H9 (cell line): Measurements from ENCODE around the gene CST6. TPM values are rescaled to one million over a fixed set of nuclear protein-coding genes. Genes with fewer than 3 reads are reported as not detected.

ENCODE experiments used
- DNase-seq: peaks from one replicate; pipeline ENCODE4 v3.0.0-alpha.2; 2017
- H2AFZ ChIP-seq: one replicate; pipeline ENCODE4 v1.6.1; 2013; ENCODE audit warnings: mild to moderate bottlenecking, low read length, control low read depth, moderate library complexity
- H2AK5ac ChIP-seq: 2 replicates; pipeline ENCODE4 v1.6.1; 2013; ENCODE audit warnings: low read length, control low read depth, mixed read lengths; ENCODE audit not compliant: insufficient read length
- H2BK120ac ChIP-seq: one replicate; pipeline ENCODE4 v1.6.1; 2013; ENCODE audit warnings: low read depth, mild to moderate bottlenecking, low read length, control low read depth, inconsistent platforms; ENCODE audit not compliant: poor library complexity, severe bottlenecking
- H2BK12ac ChIP-seq: 2 replicates; pipeline ENCODE4 v1.6.1; 2013; ENCODE audit warnings: low read length, control low read depth, mixed read lengths, low read depth; ENCODE audit not compliant: insufficient read length
- H2BK15ac ChIP-seq: 2 replicates; pipeline ENCODE4 v1.6.1; 2013; ENCODE audit warnings: low read depth, low read length, control low read depth
- H2BK20ac ChIP-seq: one replicate; pipeline ENCODE4 v1.6.1; 2013; ENCODE audit warnings: low read depth, mild to moderate bottlenecking, low read length, control low read depth, inconsistent platforms; ENCODE audit not compliant: poor library complexity, severe bottlenecking
- H2BK5ac ChIP-seq: 2 replicates; pipeline ENCODE4 v1.6.1; 2013; ENCODE audit warnings: low read length, control low read depth, mixed read lengths; ENCODE audit not compliant: insufficient read length
- H3K14ac ChIP-seq: 2 replicates; pipeline ENCODE4 v1.6.1; 2013; ENCODE audit warnings: low read length, control low read depth; ENCODE audit not compliant: insufficient read depth
- H3K18ac ChIP-seq: 2 replicates; pipeline ENCODE4 v1.6.1; 2013; ENCODE audit warnings: low read depth, mild to moderate bottlenecking, mixed read lengths, low read length, control low read depth; ENCODE audit not compliant: insufficient read length
- H3K23ac ChIP-seq: 2 replicates; pipeline ENCODE4 v1.6.1; 2013; ENCODE audit warnings: low read length, control low read depth, mixed read lengths, low read depth; ENCODE audit not compliant: insufficient read length
- H3K23me2 ChIP-seq: 2 replicates; pipeline ENCODE4 v1.6.1; 2013; ENCODE audit warnings: low read depth, mild to moderate bottlenecking, mixed read lengths, low read length, control low read depth; ENCODE audit not compliant: insufficient read length, poor library complexity, severe bottlenecking
- H3K27ac ChIP-seq: 2 replicates; pipeline ENCODE4 v1.5.1; 2013; ENCODE audit warnings: low read length, control low read depth, mixed read lengths, low read depth; ENCODE audit not compliant: insufficient read length
- H3K27me3 ChIP-seq: 2 replicates; pipeline ENCODE4 v1.6.1; 2013; ENCODE audit warnings: low read length, control low read depth, inconsistent platforms; ENCODE audit not compliant: insufficient read depth
- H3K4ac ChIP-seq: 2 replicates; pipeline ENCODE4 v1.6.1; 2013; ENCODE audit warnings: low read depth, mild to moderate bottlenecking, control low read depth, inconsistent platforms, low read length, moderate library complexity
- H3K4me1 ChIP-seq: 2 replicates; pipeline ENCODE4 v1.6.1; 2013; ENCODE audit warnings: low read length, control low read depth, inconsistent platforms; ENCODE audit not compliant: insufficient read depth
- H3K4me2 ChIP-seq: 2 replicates; pipeline ENCODE4 v1.6.1; 2013; ENCODE audit warnings: low read length, control low read depth, mixed read lengths; ENCODE audit not compliant: insufficient read length, insufficient read depth
- H3K56ac ChIP-seq: 2 replicates; pipeline ENCODE4 v1.6.1; 2013; ENCODE audit warnings: low read depth, mild to moderate bottlenecking, mixed read lengths, low read length, control low read depth; ENCODE audit not compliant: insufficient read length
- H3K79me1 ChIP-seq: 2 replicates; pipeline ENCODE4 v1.6.1; 2013; ENCODE audit warnings: low read depth, mild to moderate bottlenecking, moderate library complexity, low read length, control low read depth, inconsistent platforms; ENCODE audit not compliant: insufficient read depth, poor library complexity, severe bottlenecking
- H3K79me2 ChIP-seq: 2 replicates; pipeline ENCODE4 v1.6.1; 2013; ENCODE audit warnings: low read length, control low read depth, inconsistent platforms; ENCODE audit not compliant: insufficient read depth
- H3K9ac ChIP-seq: 2 replicates; pipeline ENCODE4 v1.6.1; 2013; ENCODE audit warnings: low read length, control low read depth, mixed read lengths; ENCODE audit not compliant: insufficient read length; ENCODE audit errors: extremely low read depth
- H3K9me3 ChIP-seq: one replicate; pipeline ENCODE4 v1.6.1; 2013; ENCODE audit warnings: low read depth, low read length, inconsistent platforms; ENCODE audit not compliant: control insufficient read depth
- H3T11ph ChIP-seq: one replicate; pipeline ENCODE4 v1.6.1; 2013; ENCODE audit warnings: mild to moderate bottlenecking, low read length, control low read depth, inconsistent platforms
- H4K20me1 ChIP-seq: one replicate; pipeline ENCODE4 v1.6.1; 2013; ENCODE audit not compliant: control insufficient read depth, insufficient read length, insufficient read depth
- H4K5ac ChIP-seq: 2 replicates; pipeline ENCODE4 v1.6.1; 2013; ENCODE audit warnings: low read depth, mild to moderate bottlenecking, mixed read lengths, low read length, control low read depth; ENCODE audit not compliant: insufficient read length
- H4K8ac ChIP-seq: replicated peaks from 2 replicates; pipeline ENCODE4 v1.6.1; 2013; ENCODE audit warnings: low read length, control low read depth, mixed read lengths, low read depth; ENCODE audit not compliant: insufficient read length
- H4K91ac ChIP-seq: 2 replicates; pipeline ENCODE4 v1.6.1; 2013; ENCODE audit warnings: low read depth, mild to moderate bottlenecking, moderate library complexity, mixed read lengths, low read length, control low read depth; ENCODE audit not compliant: insufficient read length
- H3K27ac Mint-ChIP-seq, 3 experiments: 2 replicates in 2 of 3; 3 replicates in 1 of 3; pipeline ENCODE4 v1.8.0; 2020 to 2021; ENCODE audit warnings: mixed read lengths in 3 of 3, mild to moderate bottlenecking in 1 of 3, moderate library complexity in 1 of 3
- H3K27me3 Mint-ChIP-seq: 2 replicates; pipeline ENCODE4 v1.8.0; 2021; ENCODE audit warnings: low read depth, mild to moderate bottlenecking, moderate library complexity, mixed read lengths
- H3K36me3 Mint-ChIP-seq, 3 experiments: 2 replicates in 2 of 3; 3 replicates in 1 of 3; pipeline ENCODE4 v1.8.0; 2020 to 2021; ENCODE audit warnings: low read depth in 3 of 3, mixed read lengths in 3 of 3; ENCODE audit not compliant: insufficient read depth in 1 of 3
- H3K4me1 Mint-ChIP-seq, 2 experiments: 2 replicates each; pipeline ENCODE4 v1.8.0; 2020; ENCODE audit warnings: mixed read lengths in 2 of 2
- H3K4me3 Mint-ChIP-seq, 2 experiments: 2 replicates in 1 of 2; 3 replicates in 1 of 2; pipeline ENCODE4 v1.8.0; 2020 to 2021; ENCODE audit warnings: mild to moderate bottlenecking in 2 of 2, mixed read lengths in 2 of 2, moderate library complexity in 1 of 2
- H3K9me3 Mint-ChIP-seq, 2 experiments: 2 replicates in 1 of 2; 3 replicates in 1 of 2; pipeline ENCODE4 v1.8.0; 2020; ENCODE audit warnings: mild to moderate bottlenecking in 2 of 2, mixed read lengths in 2 of 2, moderate library complexity in 1 of 2
- CTCF ChIP-seq: fragments of 200-600 bp; sonication (generic); conservative IDR thresholded peaks from 3 replicates; pipeline ENCODE4 v1.8.0; 2021; ENCODE audit warnings: antibody characterized with exemption, mild to moderate bottlenecking
- WGBS: extraction: QIAGEN DNeasy Blood & Tissue Kit; methylation state at CpG from one replicate; pipeline ENCODE4 v1.1.7; 2013; ENCODE audit warnings: missing lambda C conversion rate, low lambda C conversion rate, mixed read lengths; ENCODE audit not compliant: insufficient read length; ENCODE audit errors: extremely low coverage; 5-methylcytosine and 5-hydroxymethylcytosine counted together
- total RNA-seq: library from RNA; stranded (reverse); gene quantifications from 2 replicates; pipeline ENCODE4 v1.2.1, GENCODE V29; 2021

Gene CST6
- total RNA-seq, 1 experiment from 2014 or later: not detected

DNA sequence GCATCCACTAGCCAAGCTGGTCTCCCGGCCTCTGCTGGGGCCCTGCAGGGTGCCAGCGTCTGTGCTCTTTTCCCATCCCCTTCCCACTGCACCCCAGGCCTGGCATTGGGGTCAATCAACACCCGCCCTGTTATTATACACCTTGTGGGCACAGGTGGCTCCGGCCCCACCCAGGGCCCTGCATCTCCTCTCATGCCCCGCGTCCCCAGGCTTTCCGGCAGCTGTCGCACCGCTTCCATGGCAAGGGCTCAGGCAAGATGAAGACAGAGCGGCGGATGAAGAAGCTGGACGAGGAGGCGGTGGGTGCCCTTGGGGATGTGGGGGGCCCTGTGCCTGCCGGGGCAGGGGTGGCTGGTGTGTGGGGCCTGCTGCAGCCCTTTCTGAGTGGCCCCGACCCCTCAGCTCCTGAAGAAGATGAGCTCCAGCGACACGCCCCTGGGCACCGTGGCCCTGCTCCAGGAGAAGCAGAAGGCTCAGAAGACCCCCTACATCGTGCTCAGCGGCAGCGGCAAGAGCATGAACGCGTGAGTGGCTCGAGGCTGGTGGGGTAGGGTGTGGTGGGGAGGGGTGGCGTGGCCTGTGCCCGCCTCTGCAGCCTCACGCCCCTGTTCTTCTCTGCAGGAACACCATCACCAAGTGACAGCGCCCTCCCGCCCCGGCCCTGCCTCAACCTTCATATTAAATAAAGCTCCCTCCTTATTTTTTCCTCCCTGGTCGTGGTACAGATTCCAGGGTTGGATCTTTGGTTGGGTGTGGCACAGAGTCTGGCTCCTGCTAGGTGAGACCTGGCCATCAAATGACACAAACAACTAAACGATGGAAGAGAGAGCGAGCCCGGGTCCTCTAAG is 33.2 kb upstream of the CST6 start:
- H3K9me3 Mint-ChIP-seq: no peaks in the 10 kb centered on the region
- Histone ChIP-seq H3K23ac (no peak overlapping the region), H2BK20ac (no peak overlapping the region), H3K79me1 (no peaks in the 10 kb centered on the region), H3K9ac (no peak overlapping the region), H2AK5ac (no peak overlapping the region), H3T11ph (no peak overlapping the region), H3K27ac (no peak overlapping the region), H2BK5ac (no peak overlapping the region), H3K14ac (no peak overlapping the region), H3K9me3 (no peaks in the 10 kb centered on the region), H2BK15ac (no peak overlapping the region), H4K5ac (no peak overlapping the region), H3K4ac (no peak overlapping the region), H4K91ac (no peak overlapping the region), H2BK120ac (no peak overlapping the region), H3K4me1 (no peaks in the 10 kb centered on the region), H4K8ac (no peak overlapping the region), H3K18ac (no peak overlapping the region), H2AFZ (no peak overlapping the region), H3K56ac (no peak overlapping the region), H3K27me3 (no peaks in the 10 kb centered on the region), H3K79me2 (no peaks in the 10 kb centered on the region), H2BK12ac (no peak overlapping the region), H3K23me2 (no peaks in the 10 kb centered on the region), H4K20me1 (no peaks in the 10 kb centered on the region), H3K4me2 (no peak overlapping the region)
- no peak for TF ChIP-seq CTCF
- H3K4me3 Mint-ChIP-seq: no peak overlapping the region
- no peaks in the 10 kb centered on the region; the same call in 1 of the 2 replicates for H3K27me3 Mint-ChIP-seq
- H3K36me3 Mint-ChIP-seq: peaks cover 16 to 42% (median 40%) of the 10 kb centered on the region in 3 experiments; a peak in 6 of 7 replicates
- no peak overlapping the region for H3K27ac Mint-ChIP-seq
- no peaks in the 10 kb centered on the region for H3K4me1 Mint-ChIP-seq
- DNase-seq: no peak
- no CpG with 5 or more reads among the region's 34 CpGs for WGBS
